Measurements from ENCODE around the gene ESRRA. TPM values are rescaled to one million over a fixed set of nuclear protein-coding genes. Genes with fewer than 3 reads are reported as not detected.

The ESRRA gene
- total and polyA plus RNA-seq, 9 of the 15 experiments (the other 6 are each of a cell fraction or from before 2014, with no cell fraction given), result 0.27 to 89.7 (median 23.7) TPM

GRCh38 chr11:64334764-64335735, 29.7 kb downstream of the ESRRA start (continued):
- TF ChIP-seq CHD7 (IDR thresholded peaks at IDR 0.05; ENCODE audit: low read depth, low read length) (no peak), DPF2 (IDR thresholded peaks at IDR 0.05) (peak; percentile 100), CTCF (IDR thresholded peaks at IDR 0.05 in 2 of 3, conservative IDR thresholded peaks at IDR 0.05 in 1 of 3; ENCODE audit: insufficient read depth in 2 of 3, low read depth in 1 of 3, low read length in 3 of 3) (peak in 2 of 3 experiments; percentile 19 to 26; a peak in 4 of 6 replicates), HBP1 (CRISPR knock-in tag; IDR thresholded peaks at IDR 0.05) (peak; percentile 70; the same call in 1 of the 2 replicates), BCOR (IDR thresholded peaks at IDR 0.05) (peak; percentile 100), MBD2 (IDR thresholded peaks at IDR 0.05; ENCODE audit: borderline replicate concordance, low read depth) (peak; percentile 88), STAT5A (IDR thresholded peaks at IDR 0.05; ENCODE audit: borderline replicate concordance, low read length) (peak; percentile 95), CBX5 (IDR thresholded peaks at IDR 0.05; ENCODE audit: borderline replicate concordance, low read depth) (0 out of 2 replicates have a peak, but pooled peaks have one; percentile 24)
